ENCODE measurements around the gene CD33.

The CD33 gene

DNA sequence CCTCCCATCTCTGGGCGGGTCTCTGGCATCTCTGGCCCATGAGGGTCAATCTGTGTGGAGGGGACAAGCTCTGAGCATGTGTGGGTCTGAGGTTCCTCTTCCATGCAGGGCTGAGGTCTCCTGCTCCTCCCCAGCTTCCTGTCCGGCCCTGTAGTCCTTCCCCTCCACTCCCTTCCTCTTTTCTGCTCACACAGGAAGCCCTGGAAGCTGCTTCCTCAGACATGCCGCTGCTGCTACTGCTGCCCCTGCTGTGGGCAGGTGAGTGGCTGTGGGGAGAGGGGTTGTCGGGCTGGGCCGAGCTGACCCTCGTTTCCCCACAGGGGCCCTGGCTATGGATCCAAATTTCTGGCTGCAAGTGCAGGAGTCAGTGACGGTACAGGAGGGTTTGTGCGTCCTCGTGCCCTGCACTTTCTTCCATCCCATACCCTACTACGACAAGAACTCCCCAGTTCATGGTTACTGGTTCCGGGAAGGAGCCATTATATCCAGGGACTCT is at the start of gene CD33:
Gene CD33, plus strand, starts transcription at position 183 of the 496 bp plus-strand sequence. Its CDS starts 39 bp downstream, at position 222.
- peak; percentile 89 for DNase-seq

- DNase-seq, result peak; percentile 68
Observed at GRCh38 chr19:51179256-51179655, 45.6 kb upstream of the CD33 start.

- DNase-seq, result no peak
Observed at GRCh38 chr19:51181377-51181912, 43.4 kb upstream of the CD33 start.

DNA sequence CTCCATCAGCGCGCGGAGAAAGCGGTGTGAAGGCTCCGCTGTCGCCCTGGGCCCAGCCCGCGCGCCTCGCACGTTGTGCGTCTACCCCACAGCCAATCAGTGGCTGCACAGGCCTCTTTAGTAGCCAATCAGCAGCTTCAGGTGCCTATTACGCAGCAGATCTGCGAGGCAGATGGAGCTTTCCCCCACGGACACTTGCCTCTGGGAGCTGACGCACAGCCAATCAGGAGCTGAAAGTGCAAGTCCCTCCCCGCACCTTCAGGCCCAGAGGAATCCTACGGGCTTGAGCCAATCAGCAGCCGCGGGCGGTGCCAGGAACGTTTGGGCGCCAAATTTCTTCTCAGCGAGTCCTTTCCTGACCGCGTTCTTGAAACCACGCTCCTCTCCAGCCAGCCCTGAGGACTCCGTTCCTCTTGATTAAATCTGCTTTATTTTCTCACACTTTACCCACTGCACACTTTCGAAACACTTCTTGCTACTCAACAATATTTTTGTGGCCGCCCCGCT is 42.9 kb upstream of the CD33 start:
- peak; percentile 76 for DNase-seq

- DNase-seq, result no peak
Observed at GRCh38 chr19:51183629-51184028, 41.3 kb upstream of the CD33 start.

- no peak for DNase-seq
Observed at GRCh38 chr19:51185069-51185867, 39.6 kb upstream of the CD33 start.

GRCh38 chr19:51185868-51186215 is 39.0 kb upstream of the CD33 start:
- DNase-seq, result no peak

DNA sequence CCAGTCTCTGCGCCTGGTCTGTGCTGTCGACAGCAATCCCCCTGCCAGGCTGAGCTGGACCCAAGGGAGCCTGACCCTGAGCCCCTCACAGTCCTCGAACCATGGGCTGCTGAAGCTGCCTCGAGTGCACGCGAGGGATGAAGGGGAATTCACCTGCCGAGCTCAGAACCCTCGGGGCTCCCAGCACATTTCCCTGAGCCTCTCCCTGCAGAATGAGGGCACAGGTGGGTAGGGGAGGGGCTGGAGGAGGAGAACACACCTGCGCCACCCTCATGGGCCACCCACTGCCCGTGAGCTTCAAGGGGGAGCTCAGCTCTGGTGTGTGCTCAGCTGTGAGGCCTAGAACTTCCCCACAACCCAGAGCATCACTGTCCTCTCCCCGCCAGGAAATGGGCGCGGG is 38.6 kb upstream of the CD33 start:
- DNase-seq, result no peak

- peak; percentile 11 for DNase-seq
Observed at GRCh38 chr19:51187395-51188226, 37.3 kb upstream of the CD33 start.

DNA sequence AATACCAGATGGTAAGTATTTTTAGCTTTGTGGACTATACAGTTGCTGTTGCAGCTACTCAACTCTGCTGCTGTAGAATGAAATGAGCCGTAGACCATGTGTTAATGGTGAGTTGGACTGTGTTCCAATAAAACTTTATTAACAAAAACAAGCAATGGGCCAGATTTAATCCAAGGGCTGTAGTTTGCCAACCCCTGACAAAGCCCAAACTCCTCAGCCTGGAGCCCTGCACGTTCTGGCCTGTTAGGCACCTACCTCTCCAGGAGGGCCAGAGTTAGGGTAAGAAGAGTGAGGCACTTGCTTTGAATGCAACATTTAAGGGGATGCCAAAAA is 36.7 kb upstream of the CD33 start:
- DNase-seq, result no peak

- no peak for DNase-seq
Observed at GRCh38 chr19:51192689-51193088, 32.2 kb upstream of the CD33 start.

DNA sequence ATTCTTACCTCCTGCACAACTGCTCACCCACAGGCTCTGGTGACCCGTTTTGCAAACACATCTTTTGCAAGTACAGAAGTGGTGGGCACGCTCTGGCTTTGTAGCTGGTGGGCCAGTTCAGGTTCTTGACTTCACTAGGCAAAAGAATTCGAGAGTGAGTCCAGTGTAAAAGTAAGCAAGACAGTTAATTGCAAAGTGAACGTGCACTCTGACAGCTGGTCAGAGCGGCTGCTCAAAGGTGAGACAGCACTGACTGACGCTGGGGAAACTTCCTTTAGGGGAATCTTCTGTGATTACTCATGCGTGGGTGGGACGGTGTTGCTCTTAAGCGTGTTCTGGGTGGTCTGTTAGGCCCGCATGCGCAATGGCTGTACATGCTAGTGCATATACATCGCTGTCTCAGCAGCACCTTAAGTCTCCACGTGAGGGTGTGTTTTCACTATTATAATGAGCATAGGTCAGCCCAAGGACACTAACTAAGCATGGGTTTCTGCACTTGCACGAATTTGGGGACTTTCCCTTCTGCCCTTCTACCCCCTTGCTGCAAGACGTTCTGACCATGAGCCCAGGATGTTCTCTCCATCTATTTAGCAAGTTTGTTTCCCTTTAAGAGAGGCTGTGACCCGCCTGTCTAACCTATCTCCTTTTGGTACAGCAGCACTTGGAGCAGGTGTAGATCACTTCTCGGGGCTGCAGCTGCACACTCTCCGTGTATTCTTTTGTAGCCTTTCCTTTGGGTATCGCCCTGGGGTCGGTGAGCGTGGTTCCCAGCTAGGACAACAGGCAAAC is 30.2 kb upstream of the CD33 start:
- no peak for DNase-seq

- no peak for DNase-seq
Observed at GRCh38 chr19:51195316-51195586, 29.6 kb upstream of the CD33 start.

DNA sequence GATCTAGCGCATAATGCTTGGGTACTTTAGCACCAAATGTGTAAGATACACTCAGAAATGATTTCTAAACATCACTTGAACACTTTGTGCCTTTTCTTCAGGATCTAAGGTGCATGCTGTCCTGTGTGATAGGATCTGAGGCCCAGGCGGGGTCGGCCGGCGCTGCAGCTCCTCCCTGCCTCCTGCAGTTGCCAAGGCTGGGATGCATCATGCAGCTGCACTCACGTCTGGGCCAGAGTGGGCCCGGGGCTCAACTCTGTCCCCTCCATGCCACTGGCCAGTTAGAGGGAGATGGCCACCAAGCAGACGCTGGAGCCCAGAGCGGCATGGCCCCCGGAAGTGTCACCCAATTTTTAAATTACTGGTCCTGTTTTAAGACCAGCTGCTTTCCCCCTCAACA is 29.3 kb upstream of the CD33 start:
- no peak for DNase-seq

DNA sequence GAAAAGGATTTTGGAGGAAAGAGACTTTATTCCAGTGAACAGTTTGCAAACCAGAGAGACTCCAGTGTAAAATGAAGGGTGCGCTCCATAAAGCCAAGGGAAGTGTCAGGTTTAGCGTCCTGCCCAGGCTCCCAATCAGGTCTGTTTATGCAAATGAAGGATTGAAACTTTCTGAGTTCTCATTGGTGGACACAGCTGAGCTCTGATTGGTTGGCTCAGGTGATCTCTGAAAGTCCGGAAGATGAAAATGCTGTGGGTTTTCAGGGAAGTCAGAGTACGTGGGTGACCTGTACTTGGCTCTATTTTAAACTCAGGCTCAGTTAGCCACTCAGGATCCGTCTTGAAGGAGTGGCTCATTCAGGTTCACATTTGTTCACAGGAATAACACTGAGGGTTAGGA is 28.7 kb upstream of the CD33 start:
- DNase-seq, result no peak

DNA sequence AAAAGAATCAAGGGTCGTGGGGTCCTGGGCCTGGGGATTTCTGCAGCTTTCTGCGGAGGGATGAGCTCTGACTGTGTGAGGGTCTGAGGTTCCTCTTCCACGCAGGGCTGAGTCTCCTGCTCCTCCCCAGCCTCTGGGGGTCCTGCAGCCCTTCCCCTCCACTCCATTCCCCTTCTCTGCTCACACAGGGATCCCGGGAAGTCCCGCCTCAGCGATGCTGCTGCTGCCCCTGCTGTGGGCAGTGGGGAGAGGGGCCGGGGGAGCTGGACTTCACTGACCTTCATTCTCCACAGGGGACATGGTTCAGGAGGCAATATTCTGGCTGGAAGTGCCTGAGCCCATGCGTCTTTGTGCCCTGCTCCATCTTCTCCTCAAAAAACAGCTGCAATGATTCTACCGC is 26.2 kb upstream of the CD33 start:
- DNase-seq, result no peak

DNA sequence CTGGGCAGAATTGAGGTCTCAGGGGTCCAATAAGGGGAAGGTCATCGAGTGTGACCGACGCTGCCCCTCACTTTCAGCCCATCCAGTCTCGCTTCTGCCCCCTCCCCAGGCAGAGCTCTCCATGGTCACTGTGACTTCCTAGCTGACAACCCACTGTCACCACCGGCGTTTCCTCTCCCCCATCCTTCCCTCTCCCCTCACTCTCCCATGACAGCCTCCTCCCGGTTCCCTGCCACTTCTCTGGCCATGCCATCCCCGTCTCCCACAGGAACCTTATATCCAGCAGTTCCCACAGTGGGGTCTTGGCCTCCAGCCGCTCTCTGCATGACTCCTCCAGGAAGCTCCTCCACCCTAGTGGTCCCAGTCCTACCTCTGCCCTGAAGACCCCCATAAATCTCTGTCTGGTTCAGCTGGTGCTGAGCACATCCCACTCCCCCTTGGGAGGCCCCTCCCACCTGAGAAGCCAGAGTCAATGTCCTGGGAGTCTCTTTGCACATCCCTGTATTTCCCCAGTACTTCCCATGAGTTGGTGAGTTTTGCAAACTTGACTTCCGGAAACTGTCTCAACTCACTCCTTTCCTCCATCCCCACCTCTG is 24.7 kb upstream of the CD33 start:
- DNase-seq, result no peak

- DNase-seq, result no peak
Observed at GRCh38 chr19:51201712-51202111, 23.2 kb upstream of the CD33 start.

- no peak for DNase-seq
Observed at GRCh38 chr19:51203916-51204315, 21.0 kb upstream of the CD33 start.

DNA sequence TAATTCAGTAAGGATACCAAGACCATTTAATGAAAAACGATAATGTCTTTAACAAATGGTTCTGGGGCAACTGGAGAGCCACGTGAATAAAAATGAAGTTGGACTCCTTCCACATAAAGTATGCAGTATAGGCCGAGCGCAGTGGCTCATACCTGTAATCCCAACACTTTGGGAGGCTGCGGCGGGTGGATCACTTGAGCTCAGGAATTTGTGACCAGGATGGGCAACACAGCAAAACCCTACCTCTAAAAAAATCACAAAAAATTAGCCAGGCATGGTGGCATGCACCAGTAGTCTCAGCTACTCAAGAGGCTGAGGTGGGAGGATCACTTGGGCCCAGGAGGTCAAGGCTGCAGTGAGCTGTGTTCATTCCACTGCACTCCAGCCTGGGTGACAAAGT is 20.6 kb upstream of the CD33 start:
- no peak for DNase-seq

DNA sequence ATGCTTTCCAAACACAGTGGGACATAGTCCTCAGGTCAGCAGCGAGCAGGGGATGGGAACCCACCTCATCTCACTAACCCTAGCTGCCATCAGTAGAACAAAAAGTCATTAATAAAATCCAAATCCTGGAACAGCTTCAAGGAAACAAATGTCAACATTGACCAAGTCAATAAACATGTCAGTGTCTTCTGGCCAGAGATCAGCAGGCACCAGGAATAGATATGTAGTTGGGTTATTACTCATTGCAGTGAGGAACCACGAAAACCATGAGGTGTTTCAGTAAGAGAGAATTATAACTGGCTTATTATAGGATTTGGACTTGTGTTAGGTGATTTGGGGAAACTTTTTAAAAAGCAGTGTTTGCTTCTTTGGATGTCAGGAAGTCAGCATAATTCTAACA is 17.1 kb upstream of the CD33 start:
- no peak for DNase-seq

- no peak for DNase-seq
Observed at GRCh38 chr19:51210191-51210784, 14.6 kb upstream of the CD33 start.

Measured in hematopoietic multipotent progenitor cell treated with erythropoietin and hydrocortisone succinate and interleukin-3 and kit ligand, for 4 days (in vitro differentiated cells).